MM.1S (cell line): ENCODE results near the gene OR56A1.

ENCODE experiments used
- CTCF ChIP-seq: fragments of 300-600 bp; sonication (generic); IDR thresholded peaks from 2 replicates; pipeline ENCODE4 v1.5.1; 2016; ENCODE audit warnings: antibody characterized with exemption, low read length, mixed read lengths
- EZH2 ChIP-seq: fragments of 300-600 bp; sonication (generic); optimal IDR thresholded peaks from 2 replicates; pipeline ENCODE3; 2017; ENCODE audit warnings: low read depth, mild to moderate bottlenecking, antibody characterized with exemption, low read length, mixed read lengths
- EZH2phosphoT487 ChIP-seq: fragments of 300-600 bp; sonication (generic); IDR thresholded peaks from 2 replicates; pipeline ENCODE4 v1.6.1; 2018; ENCODE audit warnings: antibody characterized with exemption, low read length

GRCh38 chr11:6006846-6007245, 23.7 kb downstream of the OR56A1 start, which contains the start of gene OR56A4:
- no peak for TF ChIP-seq CTCF
- no peak for TF ChIP-seq EZH2
- no peak for TF ChIP-seq EZH2phosphoT487
